Skin epidermis (tissue), 12 donors: Measurements from ENCODE around the gene MBD2.
"Not testable (repeated sequence)": the region's sequence is repeated elsewhere in the genome, so short reads cannot be mapped to it uniquely, and the experiment has no call there.

Experiments used
- H3K27ac ChIP-seq, 21 experiments: fragments of 200-600 bp; sonication (generic) in 11 of 21; one replicate each; pipeline ENCODE4 v1.5.0; 2020; ENCODE audit warnings: mild to moderate bottlenecking in 3 of 21, inconsistent platforms in 2 of 21, moderate library complexity in 2 of 21
- H3K4me3 ChIP-seq, 7 experiments: fragments of 200-600 bp; sonication (generic) in 2 of 7; one replicate each; pipeline ENCODE4 v1.5.0; 2020; ENCODE audit warnings: inconsistent platforms in 2 of 7, mild to moderate bottlenecking in 2 of 7, moderate library complexity in 1 of 7

Gene MBD2

GRCh38 chr18:54159906-54160305 lies 64.6 kb downstream of the MBD2 start:
- no peak overlapping the region for H3K4me3 ChIP-seq
- H3K27ac ChIP-seq = no peak overlapping the region

- Histone ChIP-seq H3K4me3 (no peak overlapping the region), H3K27ac (no peak overlapping the region)
Observed at GRCh38 chr18:54157646-54158385, 66.7 kb downstream of the MBD2 start.

- Histone ChIP-seq H3K4me3 (no peak overlapping the region), H3K27ac (no peak overlapping the region)
Observed at GRCh38 chr18:54155412-54155811, 69.1 kb downstream of the MBD2 start.

GRCh38 chr18:54154231-54154630 lies 70.2 kb downstream of the MBD2 start:
- Histone ChIP-seq H3K27ac (no peak overlapping the region), H3K4me3 (no peak overlapping the region)

GRCh38 chr18:54151376-54151775 lies 73.1 kb downstream of the MBD2 start:
- Histone ChIP-seq H3K4me3 (no peak overlapping the region), H3K27ac (no peak overlapping the region)

- peak overlapping the region in 14 of 21 experiments; percentile 3 to 82 (median 73) for H3K27ac ChIP-seq
- H3K4me3 ChIP-seq = no peak overlapping the region
Observed at GRCh38 chr18:54150226-54150625, 74.2 kb downstream of the MBD2 start.

- H3K27ac ChIP-seq = peak overlapping the region in 20 of 21 experiments; percentile 14 to 82 (median 72)
- H3K4me3 ChIP-seq = no peak overlapping the region
Observed at GRCh38 chr18:54149078-54149697, 75.3 kb downstream of the MBD2 start.

- Histone ChIP-seq H3K27ac (peak overlapping the region in 19 of 21 experiments; percentile 4 to 82 (median 73)), H3K4me3 (no peak overlapping the region)
Observed at GRCh38 chr18:54148678-54149077, 75.8 kb downstream of the MBD2 start.

GRCh38 chr18:54148151-54148550 lies 76.3 kb downstream of the MBD2 start:
- H3K27ac ChIP-seq = peak overlapping the region in 18 of 21 experiments; percentile 4 to 82 (median 73)
- H3K4me3 ChIP-seq = no peak overlapping the region

GRCh38 chr18:54147439-54147838 lies 77.0 kb downstream of the MBD2 start:
- Histone ChIP-seq H3K27ac (peak overlapping the region in 3 of 21 experiments; percentile 61 to 80 (median 78)), H3K4me3 (no peak overlapping the region)

- no peak overlapping the region for H3K4me3 ChIP-seq
- H3K27ac ChIP-seq = no peak overlapping the region
Observed at GRCh38 chr18:54141041-54141608, 83.3 kb downstream of the MBD2 start.

GRCh38 chr18:54140641-54141040 lies 83.8 kb downstream of the MBD2 start:
- no peak overlapping the region for H3K4me3 ChIP-seq
- no peak overlapping the region for H3K27ac ChIP-seq

- H3K4me3 ChIP-seq = no peak overlapping the region
- H3K27ac ChIP-seq = no peak overlapping the region
Observed at GRCh38 chr18:54135216-54135615, 89.3 kb downstream of the MBD2 start.

GRCh38 chr18:54134053-54134452 lies 90.4 kb downstream of the MBD2 start:
- Histone ChIP-seq H3K27ac (no peak overlapping the region), H3K4me3 (no peak overlapping the region)

GRCh38 chr18:54130631-54131030 lies 93.8 kb downstream of the MBD2 start:
- no peak overlapping the region for H3K27ac ChIP-seq
- H3K4me3 ChIP-seq = no peak overlapping the region

- Histone ChIP-seq H3K27ac (no peak overlapping the region), H3K4me3 (no peak overlapping the region)
Observed at GRCh38 chr18:54130177-54130576, 94.3 kb downstream of the MBD2 start.

GRCh38 chr18:54129448-54130067 lies 94.9 kb downstream of the MBD2 start:
- H3K4me3 ChIP-seq = no peak overlapping the region
- no peak overlapping the region for H3K27ac ChIP-seq

- Histone ChIP-seq H3K4me3 (no peak overlapping the region), H3K27ac (no peak overlapping the region)
Observed at GRCh38 chr18:54127759-54128378, 96.6 kb downstream of the MBD2 start.

GRCh38 chr18:54125429-54125828 lies 99.0 kb downstream of the MBD2 start:
- Histone ChIP-seq H3K27ac (no peak overlapping the region), H3K4me3 (no peak overlapping the region)

GRCh38 chr18:54123720-54124440 lies 100.6 kb downstream of the MBD2 start:
- H3K27ac ChIP-seq, H3K4me3 ChIP-seq: not testable (repeated sequence)
